ENCODE measurements around the gene PRSS21. TPM values are rescaled to one million over a fixed set of nuclear protein-coding genes. Genes with fewer than 3 reads are reported as not detected.

The PRSS21 gene
- total and polyA plus RNA-seq, 3 donors from 2014 or later = 62.5 to 153 (median 130) TPM

GRCh38 chr16:2860826-2861567 is 44.0 kb downstream of the PRSS21 start:
- intact Hi-C loops (cut with DNase I; ENCODE audit: low total_unique reads) = no loop called here
- WGBS, 2 donors = 71 to 72% methylated on average over 6 to 8 of the region's 8 CpGs
- Histone ChIP-seq H3K36me3 (ENCODE audit: low read depth, missing control alignments) (no peaks in the 10 kb centered on the region), H3K4me1 (peaks cover 3% of the 10 kb centered on the region), H3K9me3 (no peaks in the 10 kb centered on the region), H3K27me3 (no peaks in the 10 kb centered on the region), H3K27ac (no peak overlapping the region), H3K4me3 (no peak overlapping the region)
- DNase-seq = no peak
- no peak for TF ChIP-seq POLR2A (IDR thresholded peaks at IDR 0.05)
- TF ChIP-seq, protein P1, sequence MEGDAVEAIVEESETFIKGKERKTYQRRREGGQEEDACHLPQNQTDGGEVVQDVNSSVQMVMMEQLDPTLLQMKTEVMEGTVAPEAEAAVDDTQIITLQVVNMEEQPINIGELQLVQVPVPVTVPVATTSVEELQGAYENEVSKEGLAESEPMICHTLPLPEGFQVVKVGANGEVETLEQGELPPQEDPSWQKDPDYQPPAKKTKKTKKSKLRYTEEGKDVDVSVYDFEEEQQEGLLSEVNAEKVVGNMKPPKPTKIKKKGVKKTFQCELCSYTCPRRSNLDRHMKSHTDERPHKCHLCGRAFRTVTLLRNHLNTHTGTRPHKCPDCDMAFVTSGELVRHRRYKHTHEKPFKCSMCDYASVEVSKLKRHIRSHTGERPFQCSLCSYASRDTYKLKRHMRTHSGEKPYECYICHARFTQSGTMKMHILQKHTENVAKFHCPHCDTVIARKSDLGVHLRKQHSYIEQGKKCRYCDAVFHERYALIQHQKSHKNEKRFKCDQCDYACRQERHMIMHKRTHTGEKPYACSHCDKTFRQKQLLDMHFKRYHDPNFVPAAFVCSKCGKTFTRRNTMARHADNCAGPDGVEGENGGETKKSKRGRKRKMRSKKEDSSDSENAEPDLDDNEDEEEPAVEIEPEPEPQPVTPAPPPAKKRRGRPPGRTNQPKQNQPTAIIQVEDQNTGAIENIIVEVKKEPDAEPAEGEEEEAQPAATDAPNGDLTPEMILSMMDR (IDR thresholded peaks at IDR 0.05) = no peak

DNA sequence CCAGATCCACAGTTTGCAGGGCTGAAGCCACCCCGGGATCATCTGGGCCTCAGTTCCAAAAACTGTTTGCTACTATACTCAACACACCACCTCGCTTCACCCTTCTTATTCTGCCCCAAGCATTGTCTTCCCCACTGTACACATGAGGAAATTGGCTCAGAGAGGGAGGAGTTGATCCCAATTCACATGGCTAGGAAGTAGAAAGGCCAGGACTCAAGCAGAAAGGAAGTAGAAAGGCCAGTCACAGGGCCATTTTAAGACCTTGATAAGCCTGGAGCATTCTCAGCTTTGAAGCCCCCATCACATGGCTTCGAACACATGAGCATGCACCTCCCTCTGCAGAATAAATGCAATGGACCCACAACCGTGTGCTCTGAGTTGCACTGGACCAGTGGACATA is 48.6 kb downstream of the PRSS21 start:
- no peak overlapping the region for H3K27ac ChIP-seq
- H3K9me3 ChIP-seq = no peaks in the 10 kb centered on the region
- no peak for DNase-seq
- TF ChIP-seq POLR2A (IDR thresholded peaks at IDR 0.05) = no peak
- TF ChIP-seq, protein P1 (IDR thresholded peaks at IDR 0.05) = no peak
- peaks cover 8% of the 10 kb centered on the region for H3K4me1 ChIP-seq
- 66 to 75% methylated on average over 4 of the region's 4 CpGs for WGBS, 2 donors
- no peak overlapping the region for H3K4me3 ChIP-seq
- H3K27me3 ChIP-seq = no peaks in the 10 kb centered on the region
- no peaks in the 10 kb centered on the region for H3K36me3 ChIP-seq (ENCODE audit: low read depth, missing control alignments)
- intact Hi-C loops (cut with DNase I; ENCODE audit: low total_unique reads) = no loop called here

DNA sequence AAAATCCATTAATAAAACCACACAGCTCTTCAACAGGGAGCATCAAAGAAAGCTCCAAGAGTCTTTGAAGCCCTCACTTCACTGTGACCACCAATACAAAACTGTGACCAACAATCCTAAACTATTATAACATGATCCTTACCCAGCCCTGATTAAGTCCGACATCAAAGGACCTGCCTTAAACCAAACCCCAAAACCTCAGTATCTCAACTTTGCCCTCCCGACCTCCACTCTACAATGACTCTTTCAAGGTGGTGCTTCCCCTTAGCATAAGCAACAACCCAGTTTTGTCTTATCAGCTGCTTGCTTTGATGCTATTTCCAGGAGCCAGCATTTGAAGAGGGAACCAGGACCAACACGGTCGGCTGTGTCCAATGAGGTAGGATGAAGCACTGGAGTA is 49.4 kb downstream of the PRSS21 start:
- Histone ChIP-seq H3K9me3 (no peaks in the 10 kb centered on the region), H3K4me3 (no peak overlapping the region), H3K27ac (no peak overlapping the region), H3K36me3 (ENCODE audit: low read depth, missing control alignments) (no peaks in the 10 kb centered on the region), H3K4me1 (peaks cover 8% of the 10 kb centered on the region), H3K27me3 (no peaks in the 10 kb centered on the region)
- WGBS, 2 donors = 37 to 58% methylated on average over 4 of the region's 4 CpGs
- intact Hi-C loops (cut with DNase I; ENCODE audit: low total_unique reads) = no loop called here
- no peak for DNase-seq
- TF ChIP-seq POLR2A (IDR thresholded peaks at IDR 0.05) = no peak
- TF ChIP-seq, protein P1 (IDR thresholded peaks at IDR 0.05) = no peak

GRCh38 chr16:2867661-2867986 is 50.6 kb downstream of the PRSS21 start:
- H3K9me3 ChIP-seq = no peaks in the 10 kb centered on the region

More at GRCh38 chr16:2867661-2867986, 50.6 kb downstream of the PRSS21 start:
- DNase-seq = no peak
- Histone ChIP-seq H3K27me3 (no peaks in the 10 kb centered on the region), H3K27ac (peak overlapping the region; percentile 70 to 92), H3K36me3 (ENCODE audit: low read depth, missing control alignments) (no peaks in the 10 kb centered on the region), H3K4me3 (peak overlapping the region; percentile 46 to 90), H3K4me1 (peaks cover 8% of the 10 kb centered on the region)
- WGBS, 2 donors = 13 to 25% methylated on average over 8 of the region's 8 CpGs
- intact Hi-C loops (cut with DNase I; ENCODE audit: low total_unique reads) = no loop called here
- no peak for TF ChIP-seq POLR2A (IDR thresholded peaks at IDR 0.05)
- TF ChIP-seq, protein P1 (IDR thresholded peaks at IDR 0.05) = no peak
